Measurements from ENCODE around the gene ARHGEF5.
"Not testable (repeated sequence)": the region's sequence is repeated elsewhere in the genome, so short reads cannot be mapped to it uniquely, and the experiment has no call there.

Gene ARHGEF5

GRCh38 chr7:144408121-144408520, 52.9 kb downstream of the ARHGEF5 start:
- no peak for TF ChIP-seq CTCF (IDR thresholded peaks at IDR 0.05; ENCODE audit: low read depth, low read length)
- in situ Hi-C loops (cut with HindIII; ENCODE audit: low sequenced_read_pairs): no loop called here
- DNase-seq (ENCODE audit: low read depth, low spot score): no peak
- H3K4me3 ChIP-seq (ENCODE audit: low read depth, low read length): no peak overlapping the region

- no peak overlapping the region for H3K4me3 ChIP-seq (ENCODE audit: low read depth, low read length)
- in situ Hi-C loops (cut with HindIII; ENCODE audit: low sequenced_read_pairs): no loop called here
- TF ChIP-seq CTCF (IDR thresholded peaks at IDR 0.05; ENCODE audit: low read depth, low read length): no peak
- DNase-seq (ENCODE audit: low read depth, low spot score): no peak
Measured at GRCh38 chr7:144410441-144410840, 55.2 kb downstream of the ARHGEF5 start.

GRCh38 chr7:144414815-144415214, 59.6 kb downstream of the ARHGEF5 start:
- DNase-seq (ENCODE audit: low read depth, low spot score): no peak
- no peak for TF ChIP-seq CTCF (IDR thresholded peaks at IDR 0.05; ENCODE audit: low read depth, low read length)
- H3K4me3 ChIP-seq (ENCODE audit: low read depth, low read length): no peak overlapping the region
- in situ Hi-C loops (cut with HindIII; ENCODE audit: low sequenced_read_pairs): no loop called here

- no peak overlapping the region for H3K4me3 ChIP-seq (ENCODE audit: low read depth, low read length)
- in situ Hi-C loops (cut with HindIII; ENCODE audit: low sequenced_read_pairs): no loop called here
- TF ChIP-seq CTCF (IDR thresholded peaks at IDR 0.05; ENCODE audit: low read depth, low read length): no peak
- no peak for DNase-seq (ENCODE audit: low read depth, low spot score)
Measured at GRCh38 chr7:144415858-144416257, 60.7 kb downstream of the ARHGEF5 start.

- DNase-seq (ENCODE audit: low read depth, low spot score): no peak
- no peak for TF ChIP-seq CTCF (IDR thresholded peaks at IDR 0.05; ENCODE audit: low read depth, low read length)
- in situ Hi-C loops (cut with HindIII; ENCODE audit: low sequenced_read_pairs): no loop called here
- no peak overlapping the region for H3K4me3 ChIP-seq (ENCODE audit: low read depth, low read length)
Measured at GRCh38 chr7:144416341-144416740, 61.1 kb downstream of the ARHGEF5 start.

- in situ Hi-C loops (cut with HindIII; ENCODE audit: low sequenced_read_pairs); DNase-seq (ENCODE audit: low read depth, low spot score); H3K4me3 ChIP-seq (ENCODE audit: low read depth, low read length): not testable (repeated sequence)
Measured at GRCh38 chr7:144418931-144419330, 63.7 kb downstream of the ARHGEF5 start.

- in situ Hi-C loops (cut with HindIII; ENCODE audit: low sequenced_read_pairs); DNase-seq (ENCODE audit: low read depth, low spot score); H3K4me3 ChIP-seq (ENCODE audit: low read depth, low read length): not testable (repeated sequence)
Measured at GRCh38 chr7:144427539-144427938, 72.3 kb downstream of the ARHGEF5 start.

- no peak for TF ChIP-seq CTCF (IDR thresholded peaks at IDR 0.05; ENCODE audit: low read depth, low read length)
- no peak for DNase-seq (ENCODE audit: low read depth, low spot score)
- in situ Hi-C loops (cut with HindIII; ENCODE audit: low sequenced_read_pairs): no loop called here
- H3K4me3 ChIP-seq (ENCODE audit: low read depth, low read length): no peak overlapping the region
Measured at GRCh38 chr7:144428431-144428830, 73.2 kb downstream of the ARHGEF5 start.
